ENCODE results near the gene CARD10.
"Not testable (repeated sequence)": the region's sequence is repeated elsewhere in the genome, so short reads cannot be mapped to it uniquely, and the experiment has no call there.

Gene CARD10

GRCh38 chr22:37527081-37527752 is 8.0 kb upstream of the CARD10 start:
- DNase-seq (ENCODE audit: low read depth, low spot score): not testable (repeated sequence)

- no peak for DNase-seq (ENCODE audit: low read depth, low spot score)
These were observed 7.2 kb upstream of the CARD10 start for GRCh38 chr22:37526376-37526775.

- DNase-seq (ENCODE audit: low read depth, low spot score): no peak
These were observed 6.6 kb upstream of the CARD10 start for GRCh38 chr22:37525746-37526350.

GRCh38 chr22:37525073-37525745 is 6.0 kb upstream of the CARD10 start:
- no peak for DNase-seq (ENCODE audit: low read depth, low spot score)

- no peak for DNase-seq (ENCODE audit: low read depth, low spot score)
These were observed 3.3 kb upstream of the CARD10 start for GRCh38 chr22:37522482-37522881.

- no peak for DNase-seq (ENCODE audit: low read depth, low spot score)
These were observed 2.1 kb upstream of the CARD10 start for GRCh38 chr22:37521236-37521739.

GRCh38 chr22:37520776-37521191 is 1.6 kb upstream of the CARD10 start:
- no peak for DNase-seq (ENCODE audit: low read depth, low spot score)

GRCh38 chr22:37518509-37519267 is 527 bp downstream of the CARD10 start:
- DNase-seq (ENCODE audit: low read depth, low spot score): no peak

GRCh38 chr22:37517826-37518450 is 1.3 kb downstream of the CARD10 start:
- DNase-seq (ENCODE audit: low read depth, low spot score): no peak

- DNase-seq (ENCODE audit: low read depth, low spot score): no peak
These were observed 2.8 kb downstream of the CARD10 start for GRCh38 chr22:37516456-37516855.

- no peak for DNase-seq (ENCODE audit: low read depth, low spot score)
These were observed 3.3 kb downstream of the CARD10 start for GRCh38 chr22:37515901-37516300.

- no peak for DNase-seq (ENCODE audit: low read depth, low spot score)
These were observed 4.6 kb downstream of the CARD10 start for GRCh38 chr22:37514526-37515051.

- no peak for DNase-seq (ENCODE audit: low read depth, low spot score)
These were observed 7.7 kb downstream of the CARD10 start for GRCh38 chr22:37511395-37512104.

- DNase-seq (ENCODE audit: low read depth, low spot score): no peak
These were observed 9.1 kb downstream of the CARD10 start for GRCh38 chr22:37510091-37510490.

GRCh38 chr22:37509059-37509860 is 10.0 kb downstream of the CARD10 start:
- DNase-seq (ENCODE audit: low read depth, low spot score): no peak

- DNase-seq (ENCODE audit: low read depth, low spot score): no peak
These were observed 10.7 kb downstream of the CARD10 start for GRCh38 chr22:37508431-37508992.

- no peak for DNase-seq (ENCODE audit: low read depth, low spot score)
These were observed 11.5 kb downstream of the CARD10 start for GRCh38 chr22:37507731-37508130.

GRCh38 chr22:37505989-37506388 is 13.2 kb downstream of the CARD10 start:
- no peak for DNase-seq (ENCODE audit: low read depth, low spot score)

GRCh38 chr22:37505565-37505964 is 13.7 kb downstream of the CARD10 start:
- DNase-seq (ENCODE audit: low read depth, low spot score): no peak
